Neural cell (in vitro differentiated cells): ENCODE results near the gene DTYMK. TPM values are rescaled to one million over a fixed set of nuclear protein-coding genes. Genes with fewer than 3 reads are reported as not detected.

ENCODE experiments used
- H2AFZ ChIP-seq: fragments of 200-600, 300-800 bp; sonication (generic), shearing (Covaris generic); 2 replicates; pipeline ENCODE4 v1.6.0; 2014; ENCODE audit warnings: low read depth, mild to moderate bottlenecking, antibody characterized with exemption, low read length, moderate library complexity
- H3F3A ChIP-seq: fragments of 200-600 bp; shearing (Covaris generic); 2 replicates; pipeline ENCODE4 v1.6.1; 2016; ENCODE audit warnings: mild to moderate bottlenecking, moderate library complexity, mixed read lengths, antibody characterized with exemption, low read length; ENCODE audit not compliant: insufficient read depth, poor library complexity, severe bottlenecking
- H3K27ac ChIP-seq: fragments of 200-600, 300-800 bp; sonication (generic), shearing (Covaris generic); 2 replicates; pipeline ENCODE4 v1.5.1; 2014; ENCODE audit warnings: mild to moderate bottlenecking, low read length, moderate library complexity
- H3K27me3 ChIP-seq: fragments of 300-800, 200-600 bp; sonication (generic), shearing (Covaris generic); 2 replicates; pipeline ENCODE4 v1.6.0; 2014; ENCODE audit warnings: mild to moderate bottlenecking, low read depth, low read length, moderate library complexity; ENCODE audit not compliant: insufficient read depth
- H3K36me3 ChIP-seq: fragments of 300-800, 200-600 bp; sonication (generic), shearing (Covaris generic); 2 replicates; pipeline ENCODE4 v1.5.1; 2014; ENCODE audit warnings: mild to moderate bottlenecking, antibody characterized with exemption, low read length, moderate library complexity; ENCODE audit not compliant: insufficient read depth
- H3K4me2 ChIP-seq: fragments of 300-800, 200-600 bp; sonication (generic), shearing (Covaris generic); 2 replicates; pipeline ENCODE4 v1.6.0; 2014; ENCODE audit warnings: mild to moderate bottlenecking, low read length
- H3K4me3 ChIP-seq: fragments of 300-800, 200-600 bp; sonication (generic), shearing (Covaris generic); 2 replicates; pipeline ENCODE4 v1.5.1; 2014; ENCODE audit warnings: mild to moderate bottlenecking, low read length, moderate library complexity
- H3K79me2 ChIP-seq: fragments of 200-600 bp; shearing (Covaris generic); replicated peaks from 2 replicates; pipeline ENCODE4 v1.6.0; 2014; ENCODE audit warnings: mild to moderate bottlenecking, low read length, moderate library complexity; ENCODE audit not compliant: insufficient read depth
- H3K9ac ChIP-seq: fragments of 300-800, 200-600 bp; sonication (generic), shearing (Covaris generic); 2 replicates; pipeline ENCODE4 v1.6.1; 2016; ENCODE audit warnings: mild to moderate bottlenecking, low read length, mixed read lengths
- H3K9me2 ChIP-seq: fragments of 200-600 bp; shearing (Covaris generic); 2 replicates; pipeline ENCODE4 v1.6.1; 2016; ENCODE audit warnings: mild to moderate bottlenecking, low read length, mixed read lengths; ENCODE audit not compliant: insufficient read depth
- H3K9me3 ChIP-seq: fragments of 200-600, 300-800 bp; sonication (generic), shearing (Covaris generic); 2 replicates; pipeline ENCODE4 v1.6.1; 2016; ENCODE audit warnings: mild to moderate bottlenecking, mixed run types, low read length, moderate library complexity, mixed read lengths
- H4K20me1 ChIP-seq: fragments of 200-600 bp; shearing (Covaris generic); 2 replicates; pipeline ENCODE4 v1.6.1; 2016; ENCODE audit warnings: mild to moderate bottlenecking, mixed run types; ENCODE audit not compliant: insufficient read depth
- EP300 ChIP-seq: fragments of 450-650 bp; conservative IDR thresholded peaks from 2 replicates; pipeline ENCODE4 v1.6.1; 2014; ENCODE audit warnings: antibody characterized with exemption, mild to moderate bottlenecking, moderate library complexity; ENCODE audit not compliant: poor library complexity, severe bottlenecking
- EZH2 ChIP-seq: fragments of 200-600, 300-800 bp; shearing (Covaris generic), sonication (generic); IDR thresholded peaks from 2 replicates; pipeline ENCODE4 v1.6.1; 2014; ENCODE audit warnings: antibody characterized with exemption, low read length, borderline replicate concordance, mild to moderate bottlenecking; ENCODE audit not compliant: insufficient read depth, poor library complexity, severe bottlenecking
- MXI1 ChIP-seq: fragments of 450-650 bp; conservative IDR thresholded peaks from 2 replicates; pipeline ENCODE4 v1.6.1; 2014; ENCODE audit warnings: antibody characterized with exemption, mild to moderate bottlenecking; ENCODE audit not compliant: poor library complexity, severe bottlenecking
- POLR2AphosphoS5 ChIP-seq: IDR thresholded peaks from 2 replicates; pipeline ENCODE4 v1.6.1; 2012
- RAD21 ChIP-seq: fragments of 450-650 bp; conservative IDR thresholded peaks from 2 replicates; pipeline ENCODE4 v1.6.1; 2014; ENCODE audit warnings: antibody characterized with exemption, mild to moderate bottlenecking, moderate library complexity
- TAF1 ChIP-seq: IDR thresholded peaks from 2 replicates; pipeline ENCODE4 v1.6.1; 2012; ENCODE audit warnings: low read depth
- polyA plus RNA-seq: library from polyadenylated mRNA; depleted of rRNA; stranded (reverse); fragments of >200 nt; gene quantifications from 2 replicates; pipeline ENCODE4 v1.2.3, GENCODE V29; 2014
- TF ChIP-seq, protein P1 (sequence below): fragments of 450-650 bp; IDR thresholded peaks from 2 replicates; pipeline ENCODE4 v1.5.1; 2014; ENCODE audit warnings: antibody characterized with exemption, mild to moderate bottlenecking, moderate library complexity; ENCODE audit not compliant: poor library complexity, severe bottlenecking
- TF ChIP-seq, protein P2 (sequence below): IDR thresholded peaks from 2 replicates; pipeline ENCODE4 v1.6.1; 2012; ENCODE audit warnings: borderline replicate concordance

The DTYMK gene
- polyA plus RNA-seq, 1 donor from 2014 or later, result 33.5 TPM

DNA sequence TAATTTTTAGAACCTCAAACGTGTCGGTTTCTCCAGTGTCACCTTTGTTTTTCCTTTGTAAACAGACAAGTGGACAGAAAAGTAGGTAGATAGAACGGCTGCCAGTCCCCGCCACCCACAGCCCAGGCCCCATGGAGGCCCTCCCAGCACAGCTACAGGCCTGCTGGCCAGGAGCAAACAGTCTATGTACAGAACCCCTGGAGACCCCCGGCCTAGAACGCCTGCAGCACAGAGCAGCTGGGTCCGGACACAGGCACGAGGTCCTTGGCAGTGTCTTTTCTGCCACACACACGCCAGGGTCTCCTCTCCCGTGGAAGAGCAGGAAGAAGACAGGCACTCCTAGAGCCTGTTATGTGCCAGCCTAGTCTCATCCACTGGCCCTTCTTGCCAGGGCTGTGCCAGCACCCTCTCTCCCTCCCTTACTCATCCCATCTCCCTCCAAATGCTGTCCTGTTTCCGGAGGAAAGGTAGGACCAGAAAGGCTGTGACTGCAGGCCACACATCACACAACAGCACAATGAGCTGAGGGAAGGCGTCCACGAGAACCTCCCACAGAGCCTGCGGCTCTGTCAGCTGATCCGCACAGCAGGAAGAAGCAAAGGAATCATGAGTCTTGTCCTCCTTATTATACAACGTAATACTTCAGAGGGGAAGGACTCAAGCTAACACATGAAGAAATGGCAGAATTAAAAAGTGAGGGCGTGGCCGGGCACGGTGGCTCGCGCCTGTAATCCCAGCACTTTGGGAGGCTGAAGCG, 7.7 kb downstream of the DTYMK start:
- H3K36me3 ChIP-seq, result no peaks in the 10 kb centered on the region
- H3K9me2 ChIP-seq, result no peaks in the 10 kb centered on the region
- H3K9me3 ChIP-seq, result no peaks in the 10 kb centered on the region
- H3K27me3 ChIP-seq, result no peaks in the 10 kb centered on the region
- no peak overlapping the region for H3K4me2 ChIP-seq
- H3K79me2 ChIP-seq, result no peaks in the 10 kb centered on the region
- no peaks in the 10 kb centered on the region for H4K20me1 ChIP-seq
- H3K9ac ChIP-seq, result no peak overlapping the region
- H3K4me3 ChIP-seq, result no peak overlapping the region
- no peak for TF ChIP-seq EP300
- TF ChIP-seq EZH2, result no peak
- TF ChIP-seq POLR2AphosphoS5, result peak; percentile 7
- no peaks in the 10 kb centered on the region for H3F3A ChIP-seq
- H3K27ac ChIP-seq, result no peak overlapping the region
- H2AFZ ChIP-seq, result no peak overlapping the region

DNA sequence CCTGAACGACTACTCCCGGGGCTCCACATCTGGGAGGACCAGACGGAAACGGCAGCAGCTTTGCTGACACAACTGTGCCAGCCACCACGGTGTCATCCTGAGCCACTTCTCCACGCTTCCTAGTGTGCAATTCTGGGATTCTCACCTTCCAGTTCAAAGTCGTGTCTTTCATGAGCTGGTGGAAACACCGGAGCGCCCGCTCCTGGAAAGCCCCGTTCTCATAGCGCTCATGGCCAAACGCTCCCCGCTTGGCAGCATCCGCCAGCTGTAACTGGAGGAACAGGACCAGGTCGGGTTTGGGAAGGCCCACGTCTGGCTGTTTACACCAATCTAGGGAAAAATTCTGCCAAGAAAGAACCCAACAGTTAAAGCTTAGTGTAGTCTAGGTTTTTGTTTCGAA, 8.3 kb downstream of the DTYMK start:
- H3K4me3 ChIP-seq, result no peak overlapping the region
- H2AFZ ChIP-seq, result no peak overlapping the region
- TF ChIP-seq, protein P1, sequence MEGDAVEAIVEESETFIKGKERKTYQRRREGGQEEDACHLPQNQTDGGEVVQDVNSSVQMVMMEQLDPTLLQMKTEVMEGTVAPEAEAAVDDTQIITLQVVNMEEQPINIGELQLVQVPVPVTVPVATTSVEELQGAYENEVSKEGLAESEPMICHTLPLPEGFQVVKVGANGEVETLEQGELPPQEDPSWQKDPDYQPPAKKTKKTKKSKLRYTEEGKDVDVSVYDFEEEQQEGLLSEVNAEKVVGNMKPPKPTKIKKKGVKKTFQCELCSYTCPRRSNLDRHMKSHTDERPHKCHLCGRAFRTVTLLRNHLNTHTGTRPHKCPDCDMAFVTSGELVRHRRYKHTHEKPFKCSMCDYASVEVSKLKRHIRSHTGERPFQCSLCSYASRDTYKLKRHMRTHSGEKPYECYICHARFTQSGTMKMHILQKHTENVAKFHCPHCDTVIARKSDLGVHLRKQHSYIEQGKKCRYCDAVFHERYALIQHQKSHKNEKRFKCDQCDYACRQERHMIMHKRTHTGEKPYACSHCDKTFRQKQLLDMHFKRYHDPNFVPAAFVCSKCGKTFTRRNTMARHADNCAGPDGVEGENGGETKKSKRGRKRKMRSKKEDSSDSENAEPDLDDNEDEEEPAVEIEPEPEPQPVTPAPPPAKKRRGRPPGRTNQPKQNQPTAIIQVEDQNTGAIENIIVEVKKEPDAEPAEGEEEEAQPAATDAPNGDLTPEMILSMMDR, result no peak
- no peak for TF ChIP-seq MXI1
- no peak for TF ChIP-seq EP300
- TF ChIP-seq EZH2, result no peak
- TF ChIP-seq TAF1, result no peak
- TF ChIP-seq, protein P2, sequence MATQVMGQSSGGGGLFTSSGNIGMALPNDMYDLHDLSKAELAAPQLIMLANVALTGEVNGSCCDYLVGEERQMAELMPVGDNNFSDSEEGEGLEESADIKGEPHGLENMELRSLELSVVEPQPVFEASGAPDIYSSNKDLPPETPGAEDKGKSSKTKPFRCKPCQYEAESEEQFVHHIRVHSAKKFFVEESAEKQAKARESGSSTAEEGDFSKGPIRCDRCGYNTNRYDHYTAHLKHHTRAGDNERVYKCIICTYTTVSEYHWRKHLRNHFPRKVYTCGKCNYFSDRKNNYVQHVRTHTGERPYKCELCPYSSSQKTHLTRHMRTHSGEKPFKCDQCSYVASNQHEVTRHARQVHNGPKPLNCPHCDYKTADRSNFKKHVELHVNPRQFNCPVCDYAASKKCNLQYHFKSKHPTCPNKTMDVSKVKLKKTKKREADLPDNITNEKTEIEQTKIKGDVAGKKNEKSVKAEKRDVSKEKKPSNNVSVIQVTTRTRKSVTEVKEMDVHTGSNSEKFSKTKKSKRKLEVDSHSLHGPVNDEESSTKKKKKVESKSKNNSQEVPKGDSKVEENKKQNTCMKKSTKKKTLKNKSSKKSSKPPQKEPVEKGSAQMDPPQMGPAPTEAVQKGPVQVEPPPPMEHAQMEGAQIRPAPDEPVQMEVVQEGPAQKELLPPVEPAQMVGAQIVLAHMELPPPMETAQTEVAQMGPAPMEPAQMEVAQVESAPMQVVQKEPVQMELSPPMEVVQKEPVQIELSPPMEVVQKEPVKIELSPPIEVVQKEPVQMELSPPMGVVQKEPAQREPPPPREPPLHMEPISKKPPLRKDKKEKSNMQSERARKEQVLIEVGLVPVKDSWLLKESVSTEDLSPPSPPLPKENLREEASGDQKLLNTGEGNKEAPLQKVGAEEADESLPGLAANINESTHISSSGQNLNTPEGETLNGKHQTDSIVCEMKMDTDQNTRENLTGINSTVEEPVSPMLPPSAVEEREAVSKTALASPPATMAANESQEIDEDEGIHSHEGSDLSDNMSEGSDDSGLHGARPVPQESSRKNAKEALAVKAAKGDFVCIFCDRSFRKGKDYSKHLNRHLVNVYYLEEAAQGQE, result no peak
- TF ChIP-seq POLR2AphosphoS5, result no peak
- no peaks in the 10 kb centered on the region for H3F3A ChIP-seq
- no peak overlapping the region for H3K27ac ChIP-seq
- no peaks in the 10 kb centered on the region for H3K9me3 ChIP-seq
- no peaks in the 10 kb centered on the region for H3K27me3 ChIP-seq
- H3K4me2 ChIP-seq, result no peak overlapping the region
- no peaks in the 10 kb centered on the region for H4K20me1 ChIP-seq
- H3K36me3 ChIP-seq, result no peaks in the 10 kb centered on the region
- H3K9ac ChIP-seq, result no peak overlapping the region
- H3K79me2 ChIP-seq, result no peaks in the 10 kb centered on the region
- no peaks in the 10 kb centered on the region for H3K9me2 ChIP-seq

DNA sequence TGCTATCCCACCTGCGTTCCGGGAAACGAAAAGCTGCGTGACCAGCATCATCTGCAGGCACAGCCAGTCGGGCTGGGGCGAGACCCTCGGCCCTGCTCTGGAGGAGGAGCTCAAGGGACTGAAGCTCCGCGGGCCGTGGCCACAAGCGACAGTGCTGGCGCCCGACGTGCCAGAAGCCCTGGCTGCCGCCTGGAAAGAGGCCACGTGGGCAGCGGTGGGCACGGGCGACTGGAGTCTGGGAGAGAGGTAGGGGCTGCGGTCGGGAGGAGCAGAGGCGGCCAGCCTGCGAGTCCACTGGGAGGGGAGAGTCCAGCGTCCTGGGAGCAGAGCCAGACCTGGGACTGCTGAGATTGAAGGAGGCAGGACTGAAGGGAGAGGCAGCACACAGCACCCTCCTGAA, 9.2 kb downstream of the DTYMK start:
- H3K27me3 ChIP-seq, result no peaks in the 10 kb centered on the region
- H3K4me3 ChIP-seq, result no peak overlapping the region
- no peaks in the 10 kb centered on the region for H3K36me3 ChIP-seq
- no peak overlapping the region for H3K27ac ChIP-seq
- H3K9me3 ChIP-seq, result no peaks in the 10 kb centered on the region
- H3K9ac ChIP-seq, result no peak overlapping the region
- no peaks in the 10 kb centered on the region for H4K20me1 ChIP-seq
- H3F3A ChIP-seq, result no peaks in the 10 kb centered on the region
- H3K9me2 ChIP-seq, result no peaks in the 10 kb centered on the region
- no peak overlapping the region for H3K4me2 ChIP-seq
- H3K79me2 ChIP-seq, result no peaks in the 10 kb centered on the region
- H2AFZ ChIP-seq, result no peak overlapping the region
- TF ChIP-seq RAD21 (no peak), EP300 (no peak), TAF1 (no peak), EZH2 (no peak), POLR2AphosphoS5 (no peak), MXI1 (no peak)
- TF ChIP-seq, protein P1, result no peak
- TF ChIP-seq, protein P2, result no peak
